ENCODE data around the gene CDON. TPM values are rescaled to one million over a fixed set of nuclear protein-coding genes. Genes with fewer than 3 reads are reported as not detected.

Gene CDON
- total and polyA plus RNA-seq, 2 of the 13 experiments (the other 11 are each of a cell fraction or from before 2014, with no cell fraction given) = 9.6 to 12.8 TPM

DNA sequence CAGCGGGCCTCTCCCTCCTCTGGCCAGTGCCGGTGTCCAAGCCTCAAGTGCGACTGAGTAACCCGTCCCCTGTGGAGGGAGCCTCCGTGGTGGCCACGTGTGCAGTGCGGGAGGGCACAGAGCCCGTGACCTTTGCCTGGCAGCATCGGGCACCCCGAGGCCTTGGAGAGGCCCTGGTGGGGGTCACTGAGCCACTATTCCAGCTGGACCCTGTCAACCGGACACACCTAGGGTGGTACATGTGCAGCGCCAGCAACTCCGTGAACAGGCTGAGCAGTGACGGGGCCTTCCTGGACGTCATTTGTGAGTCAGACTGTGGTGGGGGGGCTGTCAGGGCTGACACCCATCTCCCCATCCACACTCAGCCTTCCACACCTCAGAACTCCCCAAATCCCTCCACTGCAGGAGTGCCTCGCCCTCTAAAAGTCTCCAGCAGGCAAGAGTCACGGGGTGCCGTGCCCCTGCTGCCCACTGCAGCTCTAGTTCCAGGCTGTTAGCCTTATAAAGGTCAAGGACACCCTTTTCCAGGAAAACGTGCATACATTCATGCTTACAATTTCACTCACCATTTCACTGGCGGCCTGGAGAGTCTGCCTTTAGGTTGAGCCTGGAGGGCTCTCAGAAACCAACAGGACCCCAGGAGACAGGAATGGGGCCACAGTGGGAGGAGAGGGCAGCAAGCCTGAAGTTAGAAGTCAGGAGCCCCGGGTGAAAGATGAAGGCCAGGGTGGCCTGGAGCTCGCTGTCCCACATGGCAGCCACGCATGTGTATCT lies 114.2 kb downstream of the CDON start (continued):
- TF ChIP-seq, protein P1, sequence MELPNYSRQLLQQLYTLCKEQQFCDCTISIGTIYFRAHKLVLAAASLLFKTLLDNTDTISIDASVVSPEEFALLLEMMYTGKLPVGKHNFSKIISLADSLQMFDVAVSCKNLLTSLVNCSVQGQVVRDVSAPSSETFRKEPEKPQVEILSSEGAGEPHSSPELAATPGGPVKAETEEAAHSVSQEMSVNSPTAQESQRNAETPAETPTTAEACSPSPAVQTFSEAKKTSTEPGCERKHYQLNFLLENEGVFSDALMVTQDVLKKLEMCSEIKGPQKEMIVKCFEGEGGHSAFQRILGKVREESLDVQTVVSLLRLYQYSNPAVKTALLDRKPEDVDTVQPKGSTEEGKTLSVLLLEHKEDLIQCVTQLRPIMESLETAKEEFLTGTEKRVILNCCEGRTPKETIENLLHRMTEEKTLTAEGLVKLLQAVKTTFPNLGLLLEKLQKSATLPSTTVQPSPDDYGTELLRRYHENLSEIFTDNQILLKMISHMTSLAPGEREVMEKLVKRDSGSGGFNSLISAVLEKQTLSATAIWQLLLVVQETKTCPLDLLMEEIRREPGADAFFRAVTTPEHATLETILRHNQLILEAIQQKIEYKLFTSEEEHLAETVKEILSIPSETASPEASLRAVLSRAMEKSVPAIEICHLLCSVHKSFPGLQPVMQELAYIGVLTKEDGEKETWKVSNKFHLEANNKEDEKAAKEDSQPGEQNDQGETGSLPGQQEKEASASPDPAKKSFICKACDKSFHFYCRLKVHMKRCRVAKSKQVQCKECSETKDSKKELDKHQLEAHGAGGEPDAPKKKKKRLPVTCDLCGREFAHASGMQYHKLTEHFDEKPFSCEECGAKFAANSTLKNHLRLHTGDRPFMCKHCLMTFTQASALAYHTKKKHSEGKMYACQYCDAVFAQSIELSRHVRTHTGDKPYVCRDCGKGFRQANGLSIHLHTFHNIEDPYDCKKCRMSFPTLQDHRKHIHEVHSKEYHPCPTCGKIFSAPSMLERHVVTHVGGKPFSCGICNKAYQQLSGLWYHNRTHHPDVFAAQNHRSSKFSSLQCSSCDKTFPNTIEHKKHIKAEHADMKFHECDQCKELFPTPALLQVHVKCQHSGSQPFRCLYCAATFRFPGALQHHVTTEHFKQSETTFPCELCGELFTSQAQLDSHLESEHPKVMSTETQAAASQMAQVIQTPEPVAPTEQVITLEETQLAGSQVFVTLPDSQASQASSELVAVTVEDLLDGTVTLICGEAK (IDR thresholded peaks at IDR 0.05) = no peak
- TF ChIP-seq, protein P1 (CRISPR knock-in tag; IDR thresholded peaks at IDR 0.05) = no peak
- TF ChIP-seq, protein P2, sequence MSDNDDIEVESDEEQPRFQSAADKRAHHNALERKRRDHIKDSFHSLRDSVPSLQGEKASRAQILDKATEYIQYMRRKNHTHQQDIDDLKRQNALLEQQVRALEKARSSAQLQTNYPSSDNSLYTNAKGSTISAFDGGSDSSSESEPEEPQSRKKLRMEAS (IDR thresholded peaks at IDR 0.05) = 0 out of 2 replicates have a peak, but pooled peaks have one; percentile 18
- TF ChIP-seq ZSCAN22 (CRISPR knock-in tag; IDR thresholded peaks at IDR 0.05) (no peak), RXRA (CRISPR knock-in tag; IDR thresholded peaks at IDR 0.05) (0 out of 2 replicates have a peak, but pooled peaks have one; percentile 39), HNF4G (IDR thresholded peaks at IDR 0.05; ENCODE audit: borderline replicate concordance, low read depth, low read length) (no peak), HNF4G (CRISPR knock-in tag; IDR thresholded peaks at IDR 0.05; ENCODE audit: borderline replicate concordance, low read depth) (no peak), SMAD1 (CRISPR knock-in tag; IDR thresholded peaks at IDR 0.05; ENCODE audit: borderline replicate concordance, low read depth) (no peak), TARDBP (CRISPR knock-in tag; IDR thresholded peaks at IDR 0.05) (no peak), ZNF205 (CRISPR knock-in tag; IDR thresholded peaks at IDR 0.05) (no peak)
- TF ChIP-seq, protein P3, sequence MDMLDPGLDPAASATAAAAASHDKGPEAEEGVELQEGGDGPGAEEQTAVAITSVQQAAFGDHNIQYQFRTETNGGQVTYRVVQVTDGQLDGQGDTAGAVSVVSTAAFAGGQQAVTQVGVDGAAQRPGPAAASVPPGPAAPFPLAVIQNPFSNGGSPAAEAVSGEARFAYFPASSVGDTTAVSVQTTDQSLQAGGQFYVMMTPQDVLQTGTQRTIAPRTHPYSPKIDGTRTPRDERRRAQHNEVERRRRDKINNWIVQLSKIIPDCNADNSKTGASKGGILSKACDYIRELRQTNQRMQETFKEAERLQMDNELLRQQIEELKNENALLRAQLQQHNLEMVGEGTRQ (IDR thresholded peaks at IDR 0.05; ENCODE audit: low read depth, low read length) = no peak
- TF ChIP-seq, protein P3 (CRISPR knock-in tag; IDR thresholded peaks at IDR 0.05; ENCODE audit: borderline replicate concordance) = no peak
- TF ChIP-seq, protein P4, sequence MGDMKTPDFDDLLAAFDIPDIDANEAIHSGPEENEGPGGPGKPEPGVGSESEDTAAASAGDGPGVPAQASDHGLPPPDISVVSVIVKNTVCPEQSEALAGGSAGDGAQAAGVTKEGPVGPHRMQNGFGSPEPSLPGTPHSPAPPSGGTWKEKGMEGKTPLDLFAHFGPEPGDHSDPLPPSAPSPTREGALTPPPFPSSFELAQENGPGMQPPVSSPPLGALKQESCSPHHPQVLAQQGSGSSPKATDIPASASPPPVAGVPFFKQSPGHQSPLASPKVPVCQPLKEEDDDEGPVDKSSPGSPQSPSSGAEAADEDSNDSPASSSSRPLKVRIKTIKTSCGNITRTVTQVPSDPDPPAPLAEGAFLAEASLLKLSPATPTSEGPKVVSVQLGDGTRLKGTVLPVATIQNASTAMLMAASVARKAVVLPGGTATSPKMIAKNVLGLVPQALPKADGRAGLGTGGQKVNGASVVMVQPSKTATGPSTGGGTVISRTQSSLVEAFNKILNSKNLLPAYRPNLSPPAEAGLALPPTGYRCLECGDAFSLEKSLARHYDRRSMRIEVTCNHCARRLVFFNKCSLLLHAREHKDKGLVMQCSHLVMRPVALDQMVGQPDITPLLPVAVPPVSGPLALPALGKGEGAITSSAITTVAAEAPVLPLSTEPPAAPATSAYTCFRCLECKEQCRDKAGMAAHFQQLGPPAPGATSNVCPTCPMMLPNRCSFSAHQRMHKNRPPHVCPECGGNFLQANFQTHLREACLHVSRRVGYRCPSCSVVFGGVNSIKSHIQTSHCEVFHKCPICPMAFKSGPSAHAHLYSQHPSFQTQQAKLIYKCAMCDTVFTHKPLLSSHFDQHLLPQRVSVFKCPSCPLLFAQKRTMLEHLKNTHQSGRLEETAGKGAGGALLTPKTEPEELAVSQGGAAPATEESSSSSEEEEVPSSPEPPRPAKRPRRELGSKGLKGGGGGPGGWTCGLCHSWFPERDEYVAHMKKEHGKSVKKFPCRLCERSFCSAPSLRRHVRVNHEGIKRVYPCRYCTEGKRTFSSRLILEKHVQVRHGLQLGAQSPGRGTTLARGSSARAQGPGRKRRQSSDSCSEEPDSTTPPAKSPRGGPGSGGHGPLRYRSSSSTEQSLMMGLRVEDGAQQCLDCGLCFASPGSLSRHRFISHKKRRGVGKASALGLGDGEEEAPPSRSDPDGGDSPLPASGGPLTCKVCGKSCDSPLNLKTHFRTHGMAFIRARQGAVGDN (CRISPR knock-in tag; IDR thresholded peaks at IDR 0.05) = peak; percentile 66

Measured in HepG2 (cell line).